H9 (cell line): Measurements from ENCODE around the gene WDR54. TPM values are rescaled to one million over a fixed set of nuclear protein-coding genes. Genes with fewer than 3 reads are reported as not detected.
A peak's percentile ranks its signal among the peaks of the same experiment; 100 is the strongest.

Experiments used
- DNase-seq: peaks from one replicate; pipeline ENCODE4 v3.0.0-alpha.2; 2017
- H2AFZ ChIP-seq: one replicate; pipeline ENCODE4 v1.6.1; 2013; ENCODE audit warnings: mild to moderate bottlenecking, low read length, control low read depth, moderate library complexity
- H2AK5ac ChIP-seq: 2 replicates; pipeline ENCODE4 v1.6.1; 2013; ENCODE audit warnings: low read length, control low read depth, mixed read lengths; ENCODE audit not compliant: insufficient read length
- H2BK120ac ChIP-seq: one replicate; pipeline ENCODE4 v1.6.1; 2013; ENCODE audit warnings: low read depth, mild to moderate bottlenecking, low read length, control low read depth, inconsistent platforms; ENCODE audit not compliant: poor library complexity, severe bottlenecking
- H2BK12ac ChIP-seq: 2 replicates; pipeline ENCODE4 v1.6.1; 2013; ENCODE audit warnings: low read length, control low read depth, mixed read lengths, low read depth; ENCODE audit not compliant: insufficient read length
- H2BK15ac ChIP-seq: 2 replicates; pipeline ENCODE4 v1.6.1; 2013; ENCODE audit warnings: low read depth, low read length, control low read depth
- H2BK20ac ChIP-seq: one replicate; pipeline ENCODE4 v1.6.1; 2013; ENCODE audit warnings: low read depth, mild to moderate bottlenecking, low read length, control low read depth, inconsistent platforms; ENCODE audit not compliant: poor library complexity, severe bottlenecking
- H2BK5ac ChIP-seq: 2 replicates; pipeline ENCODE4 v1.6.1; 2013; ENCODE audit warnings: low read length, control low read depth, mixed read lengths; ENCODE audit not compliant: insufficient read length
- H3K14ac ChIP-seq: 2 replicates; pipeline ENCODE4 v1.6.1; 2013; ENCODE audit warnings: low read length, control low read depth; ENCODE audit not compliant: insufficient read depth
- H3K18ac ChIP-seq: 2 replicates; pipeline ENCODE4 v1.6.1; 2013; ENCODE audit warnings: low read depth, mild to moderate bottlenecking, mixed read lengths, low read length, control low read depth; ENCODE audit not compliant: insufficient read length
- H3K23ac ChIP-seq: 2 replicates; pipeline ENCODE4 v1.6.1; 2013; ENCODE audit warnings: low read length, control low read depth, mixed read lengths, low read depth; ENCODE audit not compliant: insufficient read length
- H3K23me2 ChIP-seq: 2 replicates; pipeline ENCODE4 v1.6.1; 2013; ENCODE audit warnings: low read depth, mild to moderate bottlenecking, mixed read lengths, low read length, control low read depth; ENCODE audit not compliant: insufficient read length, poor library complexity, severe bottlenecking
- H3K27ac ChIP-seq: 2 replicates; pipeline ENCODE4 v1.5.1; 2013; ENCODE audit warnings: low read length, control low read depth, mixed read lengths, low read depth; ENCODE audit not compliant: insufficient read length
- H3K27me3 ChIP-seq: 2 replicates; pipeline ENCODE4 v1.6.1; 2013; ENCODE audit warnings: low read length, control low read depth, inconsistent platforms; ENCODE audit not compliant: insufficient read depth
- H3K4ac ChIP-seq: 2 replicates; pipeline ENCODE4 v1.6.1; 2013; ENCODE audit warnings: low read depth, mild to moderate bottlenecking, control low read depth, inconsistent platforms, low read length, moderate library complexity
- H3K4me1 ChIP-seq: 2 replicates; pipeline ENCODE4 v1.6.1; 2013; ENCODE audit warnings: low read length, control low read depth, inconsistent platforms; ENCODE audit not compliant: insufficient read depth
- H3K4me2 ChIP-seq: 2 replicates; pipeline ENCODE4 v1.6.1; 2013; ENCODE audit warnings: low read length, control low read depth, mixed read lengths; ENCODE audit not compliant: insufficient read length, insufficient read depth
- H3K56ac ChIP-seq: 2 replicates; pipeline ENCODE4 v1.6.1; 2013; ENCODE audit warnings: low read depth, mild to moderate bottlenecking, mixed read lengths, low read length, control low read depth; ENCODE audit not compliant: insufficient read length
- H3K79me1 ChIP-seq: 2 replicates; pipeline ENCODE4 v1.6.1; 2013; ENCODE audit warnings: low read depth, mild to moderate bottlenecking, moderate library complexity, low read length, control low read depth, inconsistent platforms; ENCODE audit not compliant: insufficient read depth, poor library complexity, severe bottlenecking
- H3K79me2 ChIP-seq: 2 replicates; pipeline ENCODE4 v1.6.1; 2013; ENCODE audit warnings: low read length, control low read depth, inconsistent platforms; ENCODE audit not compliant: insufficient read depth
- H3K9ac ChIP-seq: 2 replicates; pipeline ENCODE4 v1.6.1; 2013; ENCODE audit warnings: low read length, control low read depth, mixed read lengths; ENCODE audit not compliant: insufficient read length; ENCODE audit errors: extremely low read depth
- H3K9me3 ChIP-seq: one replicate; pipeline ENCODE4 v1.6.1; 2013; ENCODE audit warnings: low read depth, low read length, inconsistent platforms; ENCODE audit not compliant: control insufficient read depth
- H3T11ph ChIP-seq: one replicate; pipeline ENCODE4 v1.6.1; 2013; ENCODE audit warnings: mild to moderate bottlenecking, low read length, control low read depth, inconsistent platforms
- H4K20me1 ChIP-seq: one replicate; pipeline ENCODE4 v1.6.1; 2013; ENCODE audit not compliant: control insufficient read depth, insufficient read length, insufficient read depth
- H4K5ac ChIP-seq: 2 replicates; pipeline ENCODE4 v1.6.1; 2013; ENCODE audit warnings: low read depth, mild to moderate bottlenecking, mixed read lengths, low read length, control low read depth; ENCODE audit not compliant: insufficient read length
- H4K8ac ChIP-seq: replicated peaks from 2 replicates; pipeline ENCODE4 v1.6.1; 2013; ENCODE audit warnings: low read length, control low read depth, mixed read lengths, low read depth; ENCODE audit not compliant: insufficient read length
- H4K91ac ChIP-seq: 2 replicates; pipeline ENCODE4 v1.6.1; 2013; ENCODE audit warnings: low read depth, mild to moderate bottlenecking, moderate library complexity, mixed read lengths, low read length, control low read depth; ENCODE audit not compliant: insufficient read length
- H3K27ac Mint-ChIP-seq, 3 experiments: 2 replicates in 2 of 3; 3 replicates in 1 of 3; pipeline ENCODE4 v1.8.0; 2020 to 2021; ENCODE audit warnings: mixed read lengths in 3 of 3, mild to moderate bottlenecking in 1 of 3, moderate library complexity in 1 of 3
- H3K27me3 Mint-ChIP-seq: 2 replicates; pipeline ENCODE4 v1.8.0; 2021; ENCODE audit warnings: low read depth, mild to moderate bottlenecking, moderate library complexity, mixed read lengths
- H3K36me3 Mint-ChIP-seq, 3 experiments: 2 replicates in 2 of 3; 3 replicates in 1 of 3; pipeline ENCODE4 v1.8.0; 2020 to 2021; ENCODE audit warnings: low read depth in 3 of 3, mixed read lengths in 3 of 3; ENCODE audit not compliant: insufficient read depth in 1 of 3
- H3K4me1 Mint-ChIP-seq, 2 experiments: 2 replicates each; pipeline ENCODE4 v1.8.0; 2020; ENCODE audit warnings: mixed read lengths in 2 of 2
- H3K4me3 Mint-ChIP-seq, 2 experiments: 2 replicates in 1 of 2; 3 replicates in 1 of 2; pipeline ENCODE4 v1.8.0; 2020 to 2021; ENCODE audit warnings: mild to moderate bottlenecking in 2 of 2, mixed read lengths in 2 of 2, moderate library complexity in 1 of 2
- H3K9me3 Mint-ChIP-seq, 2 experiments: 2 replicates in 1 of 2; 3 replicates in 1 of 2; pipeline ENCODE4 v1.8.0; 2020; ENCODE audit warnings: mild to moderate bottlenecking in 2 of 2, mixed read lengths in 2 of 2, moderate library complexity in 1 of 2
- CTCF ChIP-seq: fragments of 200-600 bp; sonication (generic); conservative IDR thresholded peaks from 3 replicates; pipeline ENCODE4 v1.8.0; 2021; ENCODE audit warnings: antibody characterized with exemption, mild to moderate bottlenecking
- WGBS: extraction: QIAGEN DNeasy Blood & Tissue Kit; methylation state at CpG from one replicate; pipeline ENCODE4 v1.1.7; 2013; ENCODE audit warnings: missing lambda C conversion rate, low lambda C conversion rate, mixed read lengths; ENCODE audit not compliant: insufficient read length; ENCODE audit errors: extremely low coverage; 5-methylcytosine and 5-hydroxymethylcytosine counted together
- total RNA-seq: library from RNA; stranded (reverse); gene quantifications from 2 replicates; pipeline ENCODE4 v1.2.1, GENCODE V29; 2021

The WDR54 gene
- total RNA-seq, 1 experiment from 2014 or later, result 66.4 TPM

DNA sequence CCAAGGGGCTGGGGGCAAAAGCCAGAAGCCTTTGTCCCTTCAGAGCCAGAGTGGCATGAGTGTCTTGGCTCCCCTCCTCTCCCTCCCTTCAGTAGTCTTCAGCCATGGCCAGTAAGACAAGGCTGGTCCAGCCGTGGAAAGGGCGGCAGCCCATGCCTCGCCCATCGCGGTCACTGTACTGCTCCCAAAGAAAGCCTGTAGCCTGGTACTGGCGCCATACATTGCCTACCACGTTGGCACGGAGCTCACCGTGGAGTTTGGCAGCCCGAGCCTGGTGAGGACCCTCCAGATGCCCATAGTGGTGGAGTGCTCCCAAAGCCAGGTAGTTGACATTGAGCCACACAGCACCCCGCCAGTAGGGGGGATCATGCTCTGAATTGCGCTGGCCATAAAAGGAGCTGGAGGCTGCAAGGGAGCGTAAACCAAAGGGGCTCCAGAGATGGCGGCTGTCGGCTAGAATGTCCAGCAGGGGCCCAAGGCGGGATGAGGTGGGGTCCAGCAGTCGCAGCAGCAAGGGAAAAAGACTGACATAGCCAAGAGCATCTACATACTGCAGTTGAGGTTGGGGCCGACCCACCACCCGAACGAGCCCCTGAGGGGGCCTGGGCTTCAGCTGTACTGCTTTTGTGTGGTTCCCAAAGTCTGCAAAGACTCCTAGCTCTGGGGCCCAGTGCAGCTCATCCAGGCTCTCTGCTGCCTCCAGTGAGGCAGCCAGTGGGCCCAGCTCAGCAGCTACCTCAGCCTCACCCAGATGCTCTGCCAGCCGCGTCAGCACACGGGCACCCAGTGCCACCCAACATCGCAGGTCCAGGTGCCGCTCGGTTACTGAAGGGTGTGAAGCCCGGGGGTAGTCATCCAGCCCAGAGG, 39.9 kb downstream of the WDR54 start:
- H2BK5ac ChIP-seq, result no peak overlapping the region
- H3T11ph ChIP-seq, result no peak overlapping the region
- H3K9me3 ChIP-seq, result no peaks in the 10 kb centered on the region
- H3K27me3 ChIP-seq, result no peaks in the 10 kb centered on the region
- no CpG with 5 or more reads among the region's 27 CpGs for WGBS
- Mint-ChIP-seq H3K4me3 (peak overlapping the region in 1 of 2 experiments; percentile 29; a peak in 1 of 5 replicates), H3K27ac (peak overlapping the region in 1 of 3 experiments; percentile 47; a peak in 1 of 7 replicates), H3K27me3 (no peaks in the 10 kb centered on the region), H3K36me3 (peaks cover 10 to 29% (median 24%) of the 10 kb centered on the region in 3 experiments; a peak in 6 of 7 replicates), H3K9me3 (no peaks in the 10 kb centered on the region), H3K4me1 (peaks cover 20 to 26% of the 10 kb centered on the region in 2 experiments)
- no peak overlapping the region for H4K8ac ChIP-seq
- no peak overlapping the region for H3K4me2 ChIP-seq
- H3K23me2 ChIP-seq, result peaks cover 13% of the 10 kb centered on the region
- H3K23ac ChIP-seq, result no peak overlapping the region
- no peak overlapping the region for H4K91ac ChIP-seq
- no peak overlapping the region for H3K9ac ChIP-seq
- peaks cover 2% of the 10 kb centered on the region; the same call in 1 of the 2 replicates for H3K4me1 ChIP-seq
- H2BK15ac ChIP-seq, result no peak overlapping the region
- no peak overlapping the region for H3K56ac ChIP-seq
- no peak overlapping the region for H2AK5ac ChIP-seq
- no peak overlapping the region; the same call in 1 of the 2 replicates for H3K14ac ChIP-seq
- no peak overlapping the region for H3K18ac ChIP-seq
- H3K79me1 ChIP-seq, result peaks cover 4% of the 10 kb centered on the region
- no peak overlapping the region for H2BK12ac ChIP-seq
- peak; percentile 71 for DNase-seq
- H2AFZ ChIP-seq, result no peak overlapping the region
- H2BK20ac ChIP-seq, result no peak overlapping the region
- no peaks in the 10 kb centered on the region; the same call in 1 of the 2 replicates for H3K79me2 ChIP-seq
- TF ChIP-seq CTCF, result peak; percentile 56; the same call in 2 of the 3 replicates
- no peak overlapping the region for H2BK120ac ChIP-seq
- H3K4ac ChIP-seq, result no peak overlapping the region
- H4K5ac ChIP-seq, result no peak overlapping the region
- no peak overlapping the region for H3K27ac ChIP-seq
- H4K20me1 ChIP-seq, result peaks cover 2% of the 10 kb centered on the region
